ENCODE data around the gene HTR1E.
A peak's percentile ranks its signal among the peaks of the same experiment; 100 is the strongest.
"Not testable (repeated sequence)": the region's sequence is repeated elsewhere in the genome, so short reads cannot be mapped to it uniquely, and the experiment has no call there.

HTR1E gene

GRCh38 chr6:86937219-86938079 lies at the start of gene HTR1E:
Gene HTR1E (plus strand): TSS chr6:86937528. CDS start chr6:87015335, 77,807 bp downstream.
- TF ChIP-seq ZFX (IDR thresholded peaks at IDR 0.05): no peak
- peak; percentile 30 for TF ChIP-seq CTCF (conservative IDR thresholded peaks at IDR 0.05)
- H3K27ac ChIP-seq: no peak within 1 kb of the TSS

- TF ChIP-seq ZFX (IDR thresholded peaks at IDR 0.05) (no peak), CTCF (conservative IDR thresholded peaks at IDR 0.05) (no peak)
- H3K27ac ChIP-seq: no peak overlapping the region
Measured at GRCh38 chr6:86888301-86888700, 49.0 kb upstream of the HTR1E start.

GRCh38 chr6:86897265-86897664 lies 40.1 kb upstream of the HTR1E start:
- not testable (repeated sequence) for H3K27ac ChIP-seq

GRCh38 chr6:86913795-86914194 lies 23.5 kb upstream of the HTR1E start:
- no peak for TF ChIP-seq ZFX (IDR thresholded peaks at IDR 0.05)
- no peak for TF ChIP-seq CTCF (conservative IDR thresholded peaks at IDR 0.05)
- H3K27ac ChIP-seq: no peak overlapping the region

- TF ChIP-seq ZFX (IDR thresholded peaks at IDR 0.05) (no peak), CTCF (conservative IDR thresholded peaks at IDR 0.05) (no peak)
- no peak overlapping the region for H3K27ac ChIP-seq
Measured at GRCh38 chr6:86916393-86916792, 20.9 kb upstream of the HTR1E start.

- H3K27ac ChIP-seq: not testable (repeated sequence)
Measured at GRCh38 chr6:86927138-86927537, 10.2 kb upstream of the HTR1E start.

GRCh38 chr6:86927859-86928258 lies 9.5 kb upstream of the HTR1E start:
- H3K27ac ChIP-seq: not testable (repeated sequence)

GRCh38 chr6:86934365-86934764 lies 3.0 kb upstream of the HTR1E start:
- TF ChIP-seq ZFX (IDR thresholded peaks at IDR 0.05) (no peak), CTCF (conservative IDR thresholded peaks at IDR 0.05) (no peak)

GRCh38 chr6:86936834-86937218 lies 502 bp upstream of the HTR1E start:
- TF ChIP-seq ZFX (IDR thresholded peaks at IDR 0.05) (no peak), CTCF (conservative IDR thresholded peaks at IDR 0.05) (no peak)
- no peak overlapping the region for H3K27ac ChIP-seq

More at GRCh38 chr6:86934365-86934764, 3.0 kb upstream of the HTR1E start:
- no peak overlapping the region for H3K27ac ChIP-seq
